Activated CD4-positive, alpha-beta T cell treated with anti-CD3 and anti-CD28 coated beads, Interleukin-2, amount 10 ng/mL, durations not matched to agents 7 days and 5 days (primary cell): Measurements from ENCODE around the gene NTRK2. TPM values are rescaled to one million over a fixed set of nuclear protein-coding genes. Genes with fewer than 3 reads are reported as not detected.

ENCODE experiments used
- CTCF ChIA-PET: fragments of 350-600 bp; sonication (Branson Sonifier 250); formaldehyde crosslinking; loops from one replicate; lab custom pipeline; 2021; ENCODE audit warnings: antibody characterized with exemption; lab: Charles Lee
- POLR2A ChIA-PET: fragments of 350-600 bp; sonication (Branson Sonifier 250); formaldehyde crosslinking; loops from one replicate; lab custom pipeline; 2021; ENCODE audit warnings: antibody characterized with exemption; lab: Charles Lee
- DNase-seq: peaks from one replicate; pipeline ENCODE4 v3.0.0-alpha.2; 2020
- H3K27ac Mint-ChIP-seq: one replicate; pipeline ENCODE4 v1.8.0; 2021; ENCODE audit warnings: mild to moderate bottlenecking, moderate library complexity, mixed read lengths
- H3K27me3 Mint-ChIP-seq: one replicate; pipeline ENCODE4 v1.8.0; 2021; ENCODE audit warnings: mixed read lengths
- H3K36me3 Mint-ChIP-seq: one replicate; pipeline ENCODE4 v1.8.0; 2021; ENCODE audit warnings: low read depth, mixed read lengths
- H3K4me1 Mint-ChIP-seq: one replicate; pipeline ENCODE4 v1.8.0; 2021; ENCODE audit warnings: mixed read lengths
- H3K4me3 Mint-ChIP-seq: one replicate; pipeline ENCODE4 v1.8.0; 2021; ENCODE audit warnings: mild to moderate bottlenecking, moderate library complexity, mixed read lengths
- H3K9me3 Mint-ChIP-seq: one replicate; pipeline ENCODE4 v1.8.0; 2021; ENCODE audit warnings: mixed read lengths
- total RNA-seq, 2 experiments: library from RNA; stranded (reverse); gene quantifications; one replicate each; pipeline ENCODE4 v1.2.3, GENCODE V29; 2021

The NTRK2 gene
- total RNA-seq, 2 experiments from 2014 or later: 1.8 to 2.3 TPM

GRCh38 chr9:84860249-84861115 is 191.0 kb downstream of the NTRK2 start:
- CTCF ChIA-PET: no interaction called here
- no peaks in the 10 kb centered on the region for H3K9me3 Mint-ChIP-seq

GRCh38 chr9:84861455-84861854 is 191.9 kb downstream of the NTRK2 start:
- POLR2A ChIA-PET: no interaction called here
- no peak overlapping the region for H3K4me3 Mint-ChIP-seq
- H3K27ac Mint-ChIP-seq: no peak overlapping the region
- no peaks in the 10 kb centered on the region for H3K9me3 Mint-ChIP-seq
- no peaks in the 10 kb centered on the region for H3K27me3 Mint-ChIP-seq
- CTCF ChIA-PET: no interaction called here
- H3K36me3 Mint-ChIP-seq: no peaks in the 10 kb centered on the region
- DNase-seq: no peak
- no peaks in the 10 kb centered on the region for H3K4me1 Mint-ChIP-seq

More at GRCh38 chr9:84860249-84861115, 191.0 kb downstream of the NTRK2 start:
- no peaks in the 10 kb centered on the region for H3K27me3 Mint-ChIP-seq
- no peaks in the 10 kb centered on the region for H3K36me3 Mint-ChIP-seq
- no peak overlapping the region for H3K27ac Mint-ChIP-seq
- DNase-seq: no peak
- POLR2A ChIA-PET: no interaction called here
- no peaks in the 10 kb centered on the region for H3K4me1 Mint-ChIP-seq
- no peak overlapping the region for H3K4me3 Mint-ChIP-seq

- H3K36me3 Mint-ChIP-seq: no peaks in the 10 kb centered on the region
- H3K27me3 Mint-ChIP-seq: no peaks in the 10 kb centered on the region
- H3K4me3 Mint-ChIP-seq: no peak overlapping the region
- H3K27ac Mint-ChIP-seq: no peak overlapping the region
- H3K4me1 Mint-ChIP-seq: no peaks in the 10 kb centered on the region
- ChIA-PET CTCF (interaction anchor here (0.6 kb wide), 1 partner anchor 431 kb away, joined by 4 read pairs; no protein-coding TSS in a partner anchor), POLR2A (no interaction called here)
- H3K9me3 Mint-ChIP-seq: no peaks in the 10 kb centered on the region
- no peak for DNase-seq
Measured at GRCh38 chr9:84862308-84862707, 192.8 kb downstream of the NTRK2 start.

- DNase-seq: no peak
- Mint-ChIP-seq H3K27ac (no peak overlapping the region), H3K9me3 (no peaks in the 10 kb centered on the region), H3K4me3 (no peak overlapping the region), H3K27me3 (no peaks in the 10 kb centered on the region), H3K36me3 (no peaks in the 10 kb centered on the region), H3K4me1 (no peaks in the 10 kb centered on the region)
- ChIA-PET POLR2A (no interaction called here), CTCF (no interaction called here)
Measured at GRCh38 chr9:84862810-84863287, 193.3 kb downstream of the NTRK2 start.

- no peak overlapping the region for H3K4me3 Mint-ChIP-seq
- H3K9me3 Mint-ChIP-seq: no peaks in the 10 kb centered on the region
- DNase-seq: no peak
- POLR2A ChIA-PET: no interaction called here
- no peak overlapping the region for H3K27ac Mint-ChIP-seq
- CTCF ChIA-PET: no interaction called here
- no peaks in the 10 kb centered on the region for H3K4me1 Mint-ChIP-seq
- no peaks in the 10 kb centered on the region for H3K36me3 Mint-ChIP-seq
- no peaks in the 10 kb centered on the region for H3K27me3 Mint-ChIP-seq
Measured at GRCh38 chr9:84863372-84863771, 193.8 kb downstream of the NTRK2 start.

- POLR2A ChIA-PET: no interaction called here
- Mint-ChIP-seq H3K36me3 (no peaks in the 10 kb centered on the region), H3K4me1 (no peaks in the 10 kb centered on the region), H3K4me3 (no peak overlapping the region), H3K27me3 (no peaks in the 10 kb centered on the region), H3K27ac (no peak overlapping the region), H3K9me3 (no peaks in the 10 kb centered on the region)
- CTCF ChIA-PET: no interaction called here
- no peak for DNase-seq
Measured at GRCh38 chr9:84866396-84867175, 197.1 kb downstream of the NTRK2 start.

- Mint-ChIP-seq H3K9me3 (no peaks in the 10 kb centered on the region), H3K4me1 (no peaks in the 10 kb centered on the region), H3K4me3 (no peak overlapping the region), H3K27ac (no peak overlapping the region), H3K27me3 (no peaks in the 10 kb centered on the region), H3K36me3 (no peaks in the 10 kb centered on the region)
- POLR2A ChIA-PET: no interaction called here
- DNase-seq: no peak
- CTCF ChIA-PET: no interaction called here
Measured at GRCh38 chr9:84867186-84867585, 197.7 kb downstream of the NTRK2 start.

- CTCF ChIA-PET: no interaction called here
- Mint-ChIP-seq H3K27ac (no peak overlapping the region), H3K27me3 (no peaks in the 10 kb centered on the region), H3K4me1 (no peaks in the 10 kb centered on the region), H3K36me3 (no peaks in the 10 kb centered on the region), H3K9me3 (no peaks in the 10 kb centered on the region), H3K4me3 (no peak overlapping the region)
- no peak for DNase-seq
- POLR2A ChIA-PET: no interaction called here
Measured at GRCh38 chr9:84869091-84869490, 199.6 kb downstream of the NTRK2 start.

GRCh38 chr9:84871983-84872382 is 202.5 kb downstream of the NTRK2 start:
- DNase-seq: no peak
- ChIA-PET CTCF (no interaction called here), POLR2A (no interaction called here)
- Mint-ChIP-seq H3K4me3 (no peak overlapping the region), H3K9me3 (no peaks in the 10 kb centered on the region), H3K27me3 (no peaks in the 10 kb centered on the region), H3K4me1 (peaks cover 3% of the 10 kb centered on the region), H3K27ac (no peak overlapping the region), H3K36me3 (no peaks in the 10 kb centered on the region)

- POLR2A ChIA-PET: no interaction called here
- H3K4me3 Mint-ChIP-seq: no peak overlapping the region
- CTCF ChIA-PET: no interaction called here
- peaks cover 3% of the 10 kb centered on the region for H3K4me1 Mint-ChIP-seq
- H3K9me3 Mint-ChIP-seq: no peaks in the 10 kb centered on the region
- DNase-seq: no peak
- H3K27ac Mint-ChIP-seq: no peak overlapping the region
- H3K36me3 Mint-ChIP-seq: no peaks in the 10 kb centered on the region
- H3K27me3 Mint-ChIP-seq: no peaks in the 10 kb centered on the region
Measured at GRCh38 chr9:84874022-84874421, 204.5 kb downstream of the NTRK2 start.

GRCh38 chr9:84874596-84874995 is 205.1 kb downstream of the NTRK2 start:
- H3K36me3 Mint-ChIP-seq: no peaks in the 10 kb centered on the region

GRCh38 chr9:84875193-84875592 is 205.7 kb downstream of the NTRK2 start:
- no peaks in the 10 kb centered on the region for H3K9me3 Mint-ChIP-seq
- peaks cover 3% of the 10 kb centered on the region for H3K4me1 Mint-ChIP-seq
- H3K27ac Mint-ChIP-seq: no peak overlapping the region
- H3K36me3 Mint-ChIP-seq: no peaks in the 10 kb centered on the region
- no peak overlapping the region for H3K4me3 Mint-ChIP-seq
- ChIA-PET CTCF (no interaction called here), POLR2A (no interaction called here)
- H3K27me3 Mint-ChIP-seq: no peaks in the 10 kb centered on the region
- DNase-seq: no peak

More at GRCh38 chr9:84874596-84874995, 205.1 kb downstream of the NTRK2 start:
- H3K27ac Mint-ChIP-seq: no peak overlapping the region
- DNase-seq: no peak
- peaks cover 3% of the 10 kb centered on the region for H3K4me1 Mint-ChIP-seq
- ChIA-PET POLR2A (no interaction called here), CTCF (no interaction called here)
- no peak overlapping the region for H3K4me3 Mint-ChIP-seq
- no peaks in the 10 kb centered on the region for H3K9me3 Mint-ChIP-seq
- H3K27me3 Mint-ChIP-seq: no peaks in the 10 kb centered on the region

- POLR2A ChIA-PET: no interaction called here
- CTCF ChIA-PET: no interaction called here
- Mint-ChIP-seq H3K36me3 (no peaks in the 10 kb centered on the region), H3K27ac (no peak overlapping the region), H3K27me3 (no peaks in the 10 kb centered on the region), H3K4me1 (no peaks in the 10 kb centered on the region), H3K9me3 (no peaks in the 10 kb centered on the region), H3K4me3 (no peak overlapping the region)
- DNase-seq: no peak
Measured at GRCh38 chr9:84879631-84880030, 210.1 kb downstream of the NTRK2 start.
